GM10248 (cell line): ENCODE measurements around the gene BLACAT1.

Source experiments
- CTCF ChIA-PET: fragments of 300-600 bp; sonication (Branson Sonifier 250); formaldehyde crosslinking; extraction: SDS; loops from one replicate; lab custom pipeline; 2021; ENCODE audit warnings: antibody characterized with exemption; lab: Yijun Ruan, JAX
- POLR2A ChIA-PET: fragments of 350-650 bp; sonication (Branson Sonifier 250); formaldehyde crosslinking; extraction: SDS; loops from one replicate; lab custom pipeline; 2020; ENCODE audit warnings: antibody characterized with exemption; lab: Yijun Ruan, JAX
- DNase-seq: peaks from one replicate; pipeline ENCODE4 v3.0.0; 2012; ENCODE audit errors: extremely low spot score
- CTCF ChIP-seq: IDR thresholded peaks from 2 replicates; pipeline ENCODE4 v1.5.1; 2012; ENCODE audit warnings: mild to moderate bottlenecking, low read depth; ENCODE audit errors: extremely low read depth, missing control alignments, control extremely low read depth

The BLACAT1 gene

GRCh38 chr1:205447457-205448341 lies 8.1 kb downstream of the BLACAT1 start:
- ChIA-PET CTCF (interaction anchor here (1.2 to 2.2 kb wide), 4 partner anchors 9 to 77 kb away, joined by 3 to 8 read pairs (median 5); no protein-coding TSS in a partner anchor), POLR2A (no interaction called here)
- TF ChIP-seq CTCF: no peak
- DNase-seq: no peak

DNA sequence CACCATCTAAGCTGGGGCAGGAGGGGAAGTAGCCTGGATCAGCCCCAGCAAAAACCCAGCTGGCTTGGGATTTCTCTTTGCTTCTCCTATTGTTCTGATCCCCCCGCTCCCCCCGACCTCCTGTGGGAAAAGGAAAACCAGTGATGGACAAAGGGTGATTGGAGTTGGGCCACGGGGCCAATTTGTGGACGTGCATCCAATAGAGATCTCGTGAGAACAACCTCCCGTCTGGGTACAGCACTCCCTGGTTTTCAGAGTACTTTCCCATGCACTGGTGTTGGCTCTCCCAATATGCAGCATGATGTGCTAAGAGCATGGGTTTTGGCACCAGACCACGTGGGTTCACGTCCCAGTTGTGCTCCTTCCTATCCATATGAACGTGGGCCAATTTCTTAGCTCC lies 9.0 kb downstream of the BLACAT1 start:
- POLR2A ChIA-PET: no interaction called here
- TF ChIP-seq CTCF: no peak
- CTCF ChIA-PET: interaction anchor here (1.4 to 2.2 kb wide), 3 partner anchors 8 to 78 kb away, joined by 4 to 8 read pairs (median 6); no protein-coding TSS in a partner anchor
- no peak for DNase-seq

- no peak for DNase-seq
- ChIA-PET POLR2A (no interaction called here), CTCF (interaction anchor here (0.9 to 1.5 kb wide), 2 partner anchors 40 to 43 kb away, joined by 3 read pairs; no protein-coding TSS in a partner anchor)
- TF ChIP-seq CTCF: no peak
Measured at GRCh38 chr1:205445646-205445935, 10.3 kb downstream of the BLACAT1 start.

DNA sequence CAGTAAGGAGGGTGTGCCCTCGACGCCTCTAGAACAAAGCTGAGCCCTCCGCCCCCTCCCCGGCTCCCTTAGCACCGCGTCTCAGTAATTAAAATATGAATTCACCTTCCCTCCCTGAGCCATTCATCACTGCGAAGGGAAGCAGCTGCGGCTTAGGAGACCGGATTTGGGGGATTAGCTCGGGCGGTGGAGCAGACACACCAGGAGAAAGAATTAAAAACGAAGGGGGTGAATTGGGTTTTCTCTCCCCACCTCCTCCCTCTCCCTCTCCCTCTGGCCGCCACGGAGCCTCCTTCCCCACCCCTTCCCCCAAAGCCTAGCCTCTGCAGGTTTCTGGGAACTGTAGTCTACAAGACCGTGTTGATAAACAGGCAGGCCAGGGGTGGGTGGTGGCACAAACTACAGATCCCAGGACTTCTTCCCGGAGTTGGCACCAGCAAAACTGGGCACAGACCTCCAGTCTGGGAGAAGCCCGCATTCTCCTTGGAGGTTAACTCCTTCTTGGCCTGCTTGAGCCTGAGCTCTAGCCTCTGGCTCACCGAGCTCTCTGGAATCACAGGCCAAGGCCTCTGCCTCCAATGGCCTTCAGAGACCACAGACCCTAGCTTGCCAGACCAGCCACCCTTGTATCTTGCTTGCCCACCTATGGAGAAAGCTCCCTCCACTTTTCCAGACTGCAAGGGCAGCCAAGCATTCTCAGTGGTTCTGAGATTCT lies 10.8 kb downstream of the BLACAT1 start:
- no peak for DNase-seq
- ChIA-PET POLR2A (no interaction called here), CTCF (interaction anchor here (0.9 to 1.5 kb wide), 3 partner anchors 15 to 43 kb away, joined by 3 read pairs; no protein-coding TSS in a partner anchor)
- TF ChIP-seq CTCF: no peak

GRCh38 chr1:205444300-205444930 lies 11.4 kb downstream of the BLACAT1 start:
- ChIA-PET CTCF (interaction anchor here (0.7 to 1.5 kb wide), 3 partner anchors 14 to 90 kb away, joined by 3 read pairs; no protein-coding TSS in a partner anchor), POLR2A (no interaction called here)
- no peak for DNase-seq
- TF ChIP-seq CTCF: no peak

DNA sequence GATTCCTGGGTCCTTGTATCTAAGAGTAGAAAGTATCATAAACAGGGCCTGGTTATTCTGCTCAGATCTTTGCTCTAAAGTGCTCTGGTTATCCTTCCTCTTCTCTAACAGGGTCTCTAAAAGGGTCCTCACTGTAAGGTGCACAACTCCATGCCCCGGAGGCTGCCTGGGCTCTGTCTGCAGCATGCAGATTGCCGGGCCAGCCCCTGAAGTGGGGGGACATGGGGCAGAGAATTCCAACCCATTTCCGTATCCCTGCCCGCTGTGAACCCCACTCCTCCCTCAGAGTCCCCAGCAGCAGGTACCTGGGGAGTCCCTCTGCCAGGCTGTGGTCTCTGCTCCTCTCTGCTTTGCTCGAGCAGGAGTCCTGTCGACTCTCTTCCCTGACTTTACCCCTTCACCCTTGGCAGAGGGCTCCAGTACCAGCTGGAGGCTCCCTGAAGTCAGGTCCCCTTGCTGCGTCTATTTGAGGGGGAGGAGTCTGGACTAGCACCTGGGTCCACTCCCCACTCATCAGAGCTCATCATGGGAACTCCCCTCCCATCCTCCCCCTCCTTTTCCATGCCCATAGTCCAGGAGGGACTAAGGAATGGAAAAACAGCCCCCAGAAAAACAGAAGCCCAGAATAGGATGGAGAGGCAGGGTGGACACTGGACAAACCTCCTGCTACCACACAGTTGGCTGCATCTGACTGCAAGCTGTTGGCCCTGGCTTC lies 12.1 kb downstream of the BLACAT1 start:
- CTCF ChIA-PET: interaction anchor here (0.7 to 1.6 kb wide), 4 partner anchors 45 to 108 kb away, joined by 3 to 4 read pairs (median 3); no protein-coding TSS in a partner anchor
- POLR2A ChIA-PET: no interaction called here

More for the DNA sequence above, 12.1 kb downstream of the BLACAT1 start:
- TF ChIP-seq CTCF: no peak
- DNase-seq: no peak
